Activated naive CD8-positive, alpha-beta T cell treated with anti-CD3 and anti-CD28 coated beads, Interleukin-2, amount 50 U/mL, for 16 hours (primary cell): ENCODE results near the gene MAP10.
A peak's percentile ranks its signal among the peaks of the same experiment; 100 is the strongest.
"Not testable (repeated sequence)": the region's sequence is repeated elsewhere in the genome, so short reads cannot be mapped to it uniquely, and the experiment has no call there.

ENCODE experiments used
- DNase-seq: peaks from one replicate; pipeline ENCODE4 v3.0.0-alpha.2; 2020; ENCODE audit warnings: low read depth, low spot score

The MAP10 gene, protein sequence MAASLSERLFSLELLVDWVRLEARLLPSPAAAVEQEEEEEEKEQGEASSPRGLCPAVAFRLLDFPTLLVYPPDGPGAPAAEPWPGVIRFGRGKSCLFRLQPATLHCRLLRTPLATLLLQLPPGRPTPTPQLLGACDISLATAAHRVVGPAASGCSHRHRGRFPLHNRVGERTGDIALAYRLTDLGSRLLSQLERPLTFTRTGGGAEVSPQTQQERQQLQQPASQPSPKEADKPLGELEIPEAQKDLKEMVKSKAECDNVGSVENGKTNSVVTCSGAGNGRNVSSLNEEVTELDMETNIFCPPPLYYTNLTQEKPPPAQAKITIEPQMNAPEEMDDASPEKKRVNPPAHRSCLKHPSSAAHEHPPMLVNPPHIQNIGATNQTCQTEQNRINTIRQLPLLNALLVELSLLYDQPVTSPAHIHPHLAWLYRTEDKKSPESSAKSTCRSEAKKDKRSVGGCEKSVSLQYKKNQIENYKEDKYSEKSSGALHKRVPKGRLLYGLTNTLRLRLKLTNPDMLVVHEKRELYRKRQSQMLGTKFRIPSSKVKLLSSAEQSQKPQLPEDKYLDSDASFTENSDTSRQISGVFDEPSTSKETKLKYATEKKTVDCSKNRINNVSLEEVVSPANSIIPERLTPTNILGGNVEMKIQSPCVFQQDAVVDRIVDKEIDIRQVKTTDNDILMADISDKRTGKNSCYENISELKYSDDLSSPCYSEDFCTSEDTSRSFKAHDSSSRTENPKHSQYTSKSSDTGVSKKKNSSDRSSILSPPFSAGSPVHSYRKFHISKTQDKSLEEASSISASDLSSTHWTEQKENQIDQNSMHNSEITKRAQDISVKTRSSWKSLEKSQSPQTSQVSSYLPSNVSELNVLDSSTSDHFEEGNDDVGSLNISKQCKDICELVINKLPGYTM

DNA sequence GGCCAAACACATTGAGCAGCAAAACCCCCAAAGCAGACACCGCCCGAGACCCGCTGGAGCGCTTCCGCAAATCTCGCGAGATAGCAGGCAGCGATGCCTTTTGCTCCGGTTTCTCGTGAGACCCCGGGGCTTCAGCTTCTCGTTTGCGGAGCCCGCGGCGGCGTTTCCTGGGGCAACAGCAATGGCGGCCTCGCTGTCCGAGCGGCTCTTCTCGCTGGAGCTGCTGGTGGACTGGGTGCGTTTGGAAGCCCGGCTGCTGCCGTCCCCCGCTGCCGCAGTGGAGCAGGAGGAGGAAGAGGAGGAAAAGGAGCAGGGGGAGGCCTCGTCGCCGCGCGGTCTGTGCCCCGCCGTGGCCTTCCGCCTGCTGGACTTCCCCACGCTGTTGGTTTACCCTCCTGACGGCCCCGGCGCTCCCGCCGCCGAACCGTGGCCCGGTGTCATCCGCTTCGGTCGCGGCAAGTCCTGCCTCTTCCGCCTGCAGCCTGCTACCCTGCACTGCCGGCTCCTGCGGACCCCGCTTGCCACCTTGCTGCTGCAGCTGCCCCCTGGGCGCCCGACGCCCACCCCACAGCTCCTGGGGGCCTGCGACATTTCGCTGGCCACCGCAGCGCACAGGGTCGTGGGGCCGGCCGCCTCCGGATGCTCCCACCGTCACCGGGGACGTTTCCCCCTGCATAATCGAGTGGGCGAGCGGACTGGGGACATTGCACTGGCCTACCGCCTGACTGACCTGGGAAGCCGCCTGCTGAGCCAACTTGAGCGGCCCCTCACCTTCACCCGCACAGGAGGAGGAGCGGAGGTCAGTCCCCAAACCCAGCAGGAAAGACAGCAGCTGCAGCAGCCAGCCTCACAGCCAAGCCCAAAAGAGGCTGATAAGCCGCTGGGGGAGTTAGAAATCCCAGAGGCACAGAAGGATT lies at the start of gene MAP10:
Gene MAP10, plus strand, starts transcription at position 148 of the 917 bp plus-strand sequence. Its CDS starts 34 bp downstream, at position 182.
- peak; percentile 41 for DNase-seq

DNA sequence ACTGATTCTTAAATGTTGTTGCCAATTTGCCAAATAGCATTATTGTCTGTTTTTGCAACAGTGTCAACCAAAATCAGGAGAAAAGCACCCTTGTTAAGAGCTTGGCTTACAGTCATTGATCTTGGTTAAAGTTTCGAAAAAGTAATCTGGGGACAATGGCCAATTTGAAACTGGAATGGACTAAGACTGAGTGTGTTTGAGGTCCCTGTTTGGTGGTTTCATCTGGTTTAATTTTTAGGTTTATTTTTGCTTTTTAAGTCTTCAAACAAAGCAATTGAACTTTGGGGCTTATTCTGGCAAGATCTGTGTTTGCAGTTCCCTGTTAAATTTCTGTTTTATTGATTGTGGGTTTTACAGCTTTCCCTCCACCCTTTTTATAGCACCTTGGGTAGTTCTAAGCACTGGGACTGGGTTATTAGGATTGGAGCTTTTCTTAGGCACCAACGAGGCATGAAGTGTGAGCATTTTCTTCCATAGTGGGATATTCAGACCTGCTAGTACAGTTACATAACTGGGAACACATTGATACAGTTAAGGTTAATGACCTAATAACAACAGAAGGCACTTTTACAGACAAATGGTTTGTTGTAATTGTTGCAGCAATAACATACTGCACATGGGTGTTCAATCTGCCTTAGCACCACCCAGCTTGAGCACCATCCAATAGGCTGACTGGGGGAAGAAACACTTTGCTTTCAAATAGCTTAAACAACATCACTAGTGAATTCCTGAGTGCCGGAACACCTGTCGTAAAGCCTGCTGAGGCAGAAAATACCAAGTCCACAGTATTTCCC lies 40.6 kb upstream of the MAP10 start:
- DNase-seq, result no peak

DNA sequence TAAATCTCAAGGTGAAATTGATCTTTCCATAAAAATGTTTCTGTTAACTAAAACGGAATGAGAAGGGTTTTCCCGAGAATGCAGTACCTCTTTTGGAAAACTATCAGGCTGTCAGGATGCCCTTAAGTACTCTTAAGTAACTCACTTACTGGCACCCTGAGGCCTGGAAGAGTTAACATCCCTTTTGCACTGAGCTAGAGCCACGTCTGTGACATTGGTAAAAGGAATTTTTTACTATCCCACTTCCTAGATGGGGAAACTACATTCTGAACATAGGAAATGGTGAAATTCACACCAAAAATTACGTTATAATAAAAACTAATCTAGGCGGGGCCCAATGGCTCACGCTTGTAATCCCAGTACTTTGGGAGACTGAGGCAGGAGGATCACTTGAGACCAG lies 39.7 kb upstream of the MAP10 start:
- no peak for DNase-seq

DNA sequence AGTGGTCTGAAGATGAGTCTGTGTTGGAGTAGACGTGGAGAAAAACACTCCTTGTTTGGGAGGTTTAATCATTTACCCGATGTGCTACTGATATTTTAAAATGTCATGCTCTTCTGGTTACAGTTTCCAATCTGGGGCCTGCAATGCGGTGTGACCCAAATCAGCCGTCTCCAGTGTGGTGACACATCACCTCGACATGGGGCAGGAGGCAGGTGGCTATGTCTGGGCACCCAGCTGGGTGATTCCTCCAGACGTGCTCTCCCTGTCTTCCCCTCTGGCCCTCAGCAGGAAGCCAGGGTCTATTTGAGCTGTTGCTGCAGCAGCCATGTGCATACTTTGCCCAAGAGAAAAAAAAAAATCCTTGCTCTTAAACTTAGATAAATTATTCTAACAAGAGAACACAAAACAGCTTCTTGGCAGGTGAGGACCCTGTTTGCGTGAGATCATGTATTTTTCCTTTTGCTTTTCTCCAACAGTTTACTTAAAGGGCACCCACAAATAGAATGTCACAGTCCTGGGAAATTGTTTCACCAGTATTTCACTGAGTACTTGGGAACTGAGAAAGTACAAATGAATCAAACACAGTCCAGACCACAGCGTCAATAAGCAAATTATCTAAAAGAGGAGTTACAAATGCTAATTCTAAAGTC lies 38.9 kb upstream of the MAP10 start:
- no peak for DNase-seq

DNA sequence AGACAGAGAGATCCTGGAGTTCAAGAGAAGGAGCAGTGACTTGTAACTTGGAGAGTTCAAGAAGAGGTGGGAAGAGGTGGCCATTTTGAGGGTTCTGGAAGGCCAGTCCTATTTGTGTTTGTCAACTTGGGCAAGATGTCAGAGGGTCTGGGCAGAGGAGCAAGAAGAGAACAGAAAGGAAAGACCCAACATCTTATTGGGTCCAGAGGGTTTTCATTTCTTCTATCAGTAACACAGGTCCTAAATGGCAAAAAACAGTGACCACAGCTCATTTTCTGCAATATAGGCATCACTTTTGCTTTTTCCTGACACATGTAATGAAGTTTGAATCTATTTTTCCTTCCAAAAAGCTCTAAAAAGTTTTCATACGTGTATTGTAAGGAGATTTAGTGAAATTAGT lies 38.3 kb upstream of the MAP10 start:
- no peak for DNase-seq

DNA sequence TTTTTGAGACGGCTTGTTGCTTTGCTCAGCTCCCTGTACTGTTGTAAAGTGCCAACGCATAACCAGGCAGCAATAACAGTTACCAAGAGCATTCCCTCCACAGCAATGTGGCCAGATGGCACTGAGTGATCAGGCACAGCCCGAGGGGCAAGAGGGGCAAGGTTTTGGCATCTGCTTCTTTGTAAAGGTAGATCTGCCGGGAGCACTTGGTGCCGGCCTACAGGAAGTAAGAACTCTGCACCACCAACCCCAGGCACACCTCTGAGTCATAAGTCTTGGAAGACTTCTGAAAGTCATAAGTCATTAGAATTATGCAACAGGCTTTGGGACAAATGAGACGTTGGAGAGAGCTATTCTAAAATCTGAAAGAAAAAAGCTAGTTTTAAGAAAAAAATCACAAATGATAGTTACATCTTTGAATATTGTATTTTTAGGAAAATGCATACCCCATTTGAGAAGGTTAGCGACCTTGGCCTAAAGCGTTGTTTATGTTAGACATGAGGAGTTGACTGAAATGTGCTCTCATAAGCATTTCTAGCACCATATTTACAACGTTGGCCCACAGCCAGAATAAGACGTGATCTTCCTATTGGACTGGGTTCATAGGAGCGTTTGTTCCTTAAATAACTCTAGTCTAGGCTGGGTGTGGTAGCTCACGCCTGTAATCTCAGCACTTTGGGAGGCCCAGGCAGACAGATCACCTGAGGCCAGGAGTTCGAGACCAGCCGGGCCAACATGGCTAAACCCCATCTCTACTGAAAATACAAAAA lies 37.7 kb upstream of the MAP10 start:
- DNase-seq, result no peak

DNA sequence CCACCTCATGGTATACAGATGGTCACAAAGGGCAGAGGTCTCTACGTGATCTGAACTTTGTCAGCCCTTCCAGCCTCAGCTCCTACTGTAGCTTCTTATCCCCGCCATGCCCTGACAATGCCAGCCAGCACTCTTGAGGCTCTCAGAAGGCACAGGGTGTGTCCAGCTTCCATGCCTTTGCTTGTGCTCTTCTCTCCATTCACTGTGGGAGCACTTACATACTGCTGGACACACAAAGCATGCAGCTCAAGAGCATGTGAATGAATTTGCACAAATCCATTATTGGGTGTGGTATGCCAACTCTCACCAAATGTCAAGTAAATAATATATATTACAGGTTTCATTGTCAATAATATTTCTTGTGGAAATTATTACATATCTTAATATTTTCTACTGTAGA lies 36.4 kb upstream of the MAP10 start:
- DNase-seq, result no peak

DNA sequence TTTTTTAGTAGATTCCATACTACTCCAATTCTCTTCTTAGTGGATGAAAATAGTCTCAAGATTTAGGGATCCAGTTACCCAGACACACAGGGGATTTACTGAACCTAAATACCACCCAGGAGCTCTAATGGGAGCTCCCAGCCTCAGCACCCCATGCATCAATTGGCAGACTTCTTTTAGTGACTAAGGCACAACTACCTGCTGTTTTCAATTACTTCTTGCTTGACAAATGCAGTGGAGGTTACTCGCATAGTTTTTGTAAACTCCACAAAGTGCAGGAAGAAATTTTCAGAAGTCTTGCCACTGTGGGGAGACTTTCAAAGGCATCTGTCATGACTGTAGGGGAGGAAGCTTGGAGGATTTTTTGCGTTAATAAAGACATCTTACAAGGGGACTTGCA lies 35.5 kb upstream of the MAP10 start:
- no peak for DNase-seq

DNA sequence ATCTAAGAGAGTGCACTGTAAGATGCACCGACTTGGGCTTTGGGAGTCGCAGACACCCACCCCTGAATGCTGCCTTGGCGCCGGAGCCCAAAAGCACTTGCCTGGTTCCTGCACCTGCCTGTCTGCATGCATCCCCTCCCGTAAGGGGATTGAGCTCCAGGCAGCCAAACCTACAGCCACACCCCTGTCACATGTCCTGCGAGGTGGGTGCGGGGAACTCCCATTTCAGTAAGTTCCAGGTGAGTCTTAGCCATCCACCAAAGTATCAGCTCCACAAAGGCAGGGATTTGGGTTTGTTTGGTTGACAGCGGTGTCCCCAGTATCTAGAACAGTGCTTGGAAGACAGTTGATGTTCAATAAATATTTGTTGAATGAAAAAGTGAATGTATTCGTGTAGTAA lies 31.5 kb upstream of the MAP10 start:
- DNase-seq, result no peak

DNA sequence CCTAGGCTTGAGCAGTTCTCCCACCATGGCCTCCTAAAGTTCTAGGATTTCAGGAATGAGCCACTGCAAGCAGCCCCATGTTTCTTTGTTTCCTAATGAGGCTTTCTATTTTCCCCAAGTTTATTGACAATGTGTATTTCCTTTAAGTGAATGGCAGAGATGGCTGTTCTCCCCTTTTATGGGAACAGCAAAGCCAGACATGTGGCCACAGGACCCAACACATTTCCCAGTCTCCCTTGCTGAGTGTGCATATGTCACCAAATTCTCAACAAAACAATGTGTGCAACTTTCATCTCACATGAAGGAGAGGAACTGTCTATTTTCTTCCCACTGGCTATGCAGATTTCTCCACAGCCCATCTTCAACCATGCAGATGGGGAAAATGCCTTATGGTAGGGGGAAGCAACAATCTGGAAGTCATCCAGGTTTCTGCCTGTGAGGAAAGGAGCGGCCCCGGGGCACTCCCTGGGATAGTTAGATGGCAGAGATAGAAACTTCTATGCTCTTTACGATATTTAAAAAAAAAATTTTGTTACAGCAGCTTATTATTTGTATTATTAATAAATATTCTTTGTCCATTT lies 28.6 kb upstream of the MAP10 start:
- no peak for DNase-seq

DNA sequence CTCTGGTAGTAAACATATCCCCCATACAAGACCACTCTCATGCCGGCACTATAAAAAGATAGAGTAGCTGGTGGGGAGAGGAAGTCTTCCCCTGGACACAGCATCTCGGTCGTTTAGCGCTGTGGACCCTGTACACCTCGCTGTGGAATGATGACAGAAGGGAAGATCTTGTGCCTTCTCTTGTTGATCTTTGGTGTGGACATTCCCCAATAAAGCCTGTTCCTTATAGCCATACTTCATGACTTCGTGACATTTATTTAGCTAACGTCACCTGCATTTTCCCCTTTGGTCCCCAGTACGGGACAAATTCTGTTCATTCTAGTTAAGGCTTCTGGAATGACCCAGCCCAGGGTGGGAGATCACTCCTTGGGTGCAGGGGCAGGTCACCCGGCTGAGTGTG lies 24.9 kb upstream of the MAP10 start:
- no peak for DNase-seq

DNA sequence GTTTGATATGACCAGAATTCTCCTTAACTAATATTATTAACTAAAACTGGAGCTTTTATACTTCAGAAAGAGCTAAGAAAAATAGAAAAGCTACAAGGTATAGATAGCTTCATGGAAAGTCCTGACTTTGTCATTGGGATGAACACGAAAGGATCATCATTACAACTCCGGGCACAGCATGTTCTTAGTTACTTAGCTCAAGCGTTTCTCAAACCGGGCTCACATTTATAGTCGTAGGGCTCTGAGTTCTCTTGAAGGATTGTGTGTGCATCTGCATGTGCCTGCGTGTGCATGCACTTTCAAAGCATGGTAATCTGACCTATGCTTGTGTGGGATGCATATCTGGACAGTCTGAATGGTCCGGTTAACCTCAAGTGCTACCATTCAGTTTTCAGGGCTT lies 20.4 kb upstream of the MAP10 start:
- no peak for DNase-seq

DNA sequence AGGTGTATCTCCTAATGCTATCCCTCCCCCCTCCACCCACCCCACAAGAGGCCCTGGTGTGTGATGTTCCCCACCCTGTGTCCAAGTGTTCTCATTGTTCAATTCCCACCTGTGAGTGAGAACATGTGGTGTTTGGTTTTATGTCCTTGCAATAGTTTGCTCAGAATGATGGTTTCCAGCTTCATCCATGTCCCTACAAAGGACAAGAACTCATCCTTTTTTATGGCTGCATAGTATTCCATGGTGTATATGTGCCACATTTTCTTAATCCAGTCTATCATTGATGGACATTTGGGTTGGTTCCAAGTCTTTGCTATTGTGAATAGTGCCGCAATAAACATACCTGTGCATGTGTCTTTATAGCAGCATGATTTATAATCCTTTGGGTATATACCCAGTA lies 19.6 kb upstream of the MAP10 start:
- not testable (repeated sequence) for DNase-seq

DNA sequence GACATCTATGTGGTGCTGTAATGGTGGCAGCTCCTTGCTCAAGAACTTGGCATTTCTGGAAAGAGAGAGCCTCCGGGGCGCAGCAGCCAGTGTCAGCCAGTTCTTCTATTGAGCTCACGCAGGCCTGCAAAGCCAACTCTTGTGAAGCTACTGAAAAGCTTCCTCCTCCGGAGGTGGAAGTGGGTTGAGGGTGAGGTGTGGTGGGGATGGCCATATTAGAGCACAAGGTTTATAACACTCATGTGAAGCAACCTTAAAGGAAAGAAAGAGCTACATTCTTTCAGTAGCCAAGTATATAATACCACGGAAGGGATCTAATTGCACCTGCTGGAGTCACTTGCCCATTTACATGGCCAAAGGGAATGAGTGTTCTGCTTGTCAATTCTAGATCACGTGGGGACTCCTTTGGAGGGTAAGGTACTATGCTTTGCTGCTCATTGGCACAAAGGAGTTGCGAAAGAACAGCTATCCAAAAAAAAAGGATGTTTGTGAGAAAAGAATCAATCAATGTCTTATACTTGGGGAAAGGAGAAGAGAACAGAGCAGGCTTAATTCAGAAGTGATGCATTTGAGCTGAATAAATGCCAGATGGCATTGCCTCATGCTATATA lies 18.3 kb upstream of the MAP10 start:
- DNase-seq, result no peak

DNA sequence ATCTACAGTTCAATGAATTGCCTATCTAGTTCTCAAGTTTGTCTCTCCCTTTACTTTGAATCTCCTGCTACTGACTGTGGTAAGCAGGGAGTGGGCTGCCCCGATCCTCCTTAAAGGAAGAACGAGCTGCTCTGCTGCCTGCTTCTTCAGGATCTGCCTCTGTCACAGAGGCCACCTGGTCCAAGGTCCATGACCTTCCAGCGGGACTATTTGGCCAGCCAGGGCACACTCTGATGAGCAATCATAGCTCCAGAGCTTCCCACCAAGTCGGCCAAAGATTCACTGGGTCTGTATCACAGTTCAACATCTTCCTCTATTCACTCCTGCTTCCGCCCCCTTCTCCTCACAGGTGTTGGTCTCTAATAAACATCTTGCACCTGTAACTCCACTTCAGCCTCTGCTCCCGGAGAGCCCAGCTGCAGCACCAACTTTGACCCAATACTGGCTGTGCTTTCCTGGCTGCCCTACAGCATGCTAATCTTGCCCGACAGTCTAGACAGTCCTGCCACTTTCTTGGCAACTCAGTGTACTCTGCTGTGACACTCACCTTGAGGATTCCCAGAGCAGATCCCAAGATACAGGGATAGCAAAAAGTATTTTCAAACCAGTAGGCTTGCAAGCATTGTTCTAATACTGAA lies 16.9 kb upstream of the MAP10 start:
- no peak for DNase-seq

DNA sequence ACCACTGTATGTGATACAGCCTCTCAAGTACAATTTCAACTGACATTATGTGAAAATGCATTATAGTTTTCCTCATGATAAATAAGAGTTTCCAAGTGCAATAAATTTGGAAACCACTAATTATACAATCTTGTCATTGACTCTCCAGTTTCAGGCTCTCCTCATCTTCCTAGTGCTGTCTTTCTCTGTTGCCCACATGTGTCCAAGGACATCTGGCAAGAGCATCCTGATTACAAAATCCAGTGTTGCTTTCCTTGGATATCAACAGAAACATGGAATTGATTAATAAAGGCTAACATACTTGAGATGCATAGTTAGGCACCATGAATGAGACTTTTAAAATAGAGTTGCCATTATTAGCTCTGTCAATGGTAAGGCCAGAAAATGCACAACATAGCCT lies 15.6 kb upstream of the MAP10 start:
- DNase-seq, result no peak

DNA sequence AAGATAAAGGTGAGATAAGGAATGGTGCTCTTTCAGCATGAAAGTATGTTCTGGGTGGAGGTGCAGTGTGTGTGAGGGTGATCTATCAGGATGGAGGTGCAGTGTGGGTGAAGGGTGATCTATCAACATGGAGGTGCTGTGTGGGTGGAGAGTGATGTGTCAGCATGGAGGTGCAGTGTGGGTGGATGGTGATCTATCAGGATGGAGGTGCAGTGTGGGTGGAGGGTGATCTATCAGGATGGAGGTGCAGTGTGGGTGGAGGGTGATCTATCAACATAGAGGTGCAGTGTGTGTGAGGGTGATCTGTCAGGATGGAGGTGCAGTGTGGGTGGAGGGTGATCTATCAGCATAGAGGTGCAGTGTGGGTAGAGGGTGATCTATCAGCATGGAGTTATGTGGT lies 12.3 kb upstream of the MAP10 start:
- DNase-seq, result no peak

DNA sequence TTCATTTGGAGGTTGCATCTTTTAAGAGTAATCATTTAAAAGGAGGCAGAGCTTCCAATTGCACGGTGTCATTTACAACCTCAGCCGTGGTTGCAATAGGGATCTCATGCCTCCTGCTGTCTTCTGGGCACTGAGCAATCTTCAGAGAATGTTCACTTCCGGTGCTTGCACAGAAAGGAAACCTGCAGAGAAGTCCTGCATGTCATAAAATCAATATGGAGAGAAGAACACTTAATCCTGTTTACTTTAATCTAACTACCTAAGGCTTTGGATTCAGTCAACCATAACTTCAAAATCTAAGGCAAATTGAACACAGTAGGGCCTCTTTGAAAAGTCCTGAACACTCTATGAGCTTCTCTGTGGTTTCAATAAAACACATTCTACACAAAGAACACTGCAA lies 11.3 kb upstream of the MAP10 start:
- no peak for DNase-seq
